GM18498 (cell line): ENCODE measurements around the gene MYO18A.
"Not testable (repeated sequence)": the region's sequence is repeated elsewhere in the genome, so short reads cannot be mapped to it uniquely, and the experiment has no call there.

Experiments
- ATAC-seq: cut with Tn5 transposase; IDR thresholded peaks from one replicate; pipeline ENCODE4 v1.9.1; 2021; ENCODE audit warnings: mild to moderate bottlenecking, moderate library complexity; ENCODE audit not compliant: unreplicated experiment

MYO18A gene

GRCh38 chr17:29108823-29109476 lies 71.2 kb downstream of the MYO18A start:
- no peak for ATAC-seq

- ATAC-seq = no peak
Measured at GRCh38 chr17:29107933-29108822, 72.0 kb downstream of the MYO18A start.

- ATAC-seq = no peak
Measured at GRCh38 chr17:29107084-29107483, 73.1 kb downstream of the MYO18A start.

GRCh38 chr17:29103341-29103740 lies 76.9 kb downstream of the MYO18A start:
- ATAC-seq = no peak

- no peak for ATAC-seq
Measured at GRCh38 chr17:29102741-29103181, 77.4 kb downstream of the MYO18A start.

GRCh38 chr17:29102046-29102445 lies 78.2 kb downstream of the MYO18A start:
- ATAC-seq = no peak

- ATAC-seq = no peak
Measured at GRCh38 chr17:29100296-29100695, 79.9 kb downstream of the MYO18A start.

- no peak for ATAC-seq
Measured at GRCh38 chr17:29099527-29099926, 80.7 kb downstream of the MYO18A start.

GRCh38 chr17:29096094-29096493 lies 84.1 kb downstream of the MYO18A start:
- no peak for ATAC-seq

- ATAC-seq = no peak
Measured at GRCh38 chr17:29095439-29095838, 84.8 kb downstream of the MYO18A start.

- ATAC-seq = no peak
Measured at GRCh38 chr17:29094101-29094708, 86.0 kb downstream of the MYO18A start.

- no peak for ATAC-seq
Measured at GRCh38 chr17:29093090-29093871, 86.9 kb downstream of the MYO18A start.

- no peak for ATAC-seq
Measured at GRCh38 chr17:29091606-29092289, 88.5 kb downstream of the MYO18A start.

GRCh38 chr17:29090750-29091605 lies 89.2 kb downstream of the MYO18A start:
- no peak for ATAC-seq

- ATAC-seq = no peak
Measured at GRCh38 chr17:29090108-29090507, 90.1 kb downstream of the MYO18A start.

- ATAC-seq = no peak
Measured at GRCh38 chr17:29089601-29090044, 90.6 kb downstream of the MYO18A start.

- ATAC-seq = not testable (repeated sequence)
Measured at GRCh38 chr17:29088782-29089181, 91.4 kb downstream of the MYO18A start.

GRCh38 chr17:29086628-29087332 lies 93.4 kb downstream of the MYO18A start:
- ATAC-seq = no peak

GRCh38 chr17:29085223-29085622 lies 95.0 kb downstream of the MYO18A start:
- ATAC-seq = no peak
